BLaER1 treated with 17β-estradiol and CSF1 and Interleukin-3, amounts not matched to agents 10 nM and 100 nM (cell line): ENCODE results near the gene ADIPOR2.
A peak's percentile ranks its signal among the peaks of the same experiment; 100 is the strongest.

Experiments
- H3K27ac ChIP-seq, 11 experiments: shearing (Covaris generic); formaldehyde crosslinking; 2 replicates each; pipeline ENCODE4 v1.8.1; 2022
- H3K27me3 ChIP-seq, 11 experiments: shearing (Covaris generic); formaldehyde crosslinking; 2 replicates each; pipeline ENCODE4 v1.8.1; 2022
- H3K36me3 ChIP-seq, 11 experiments: shearing (Covaris generic); formaldehyde crosslinking; 2 replicates each; pipeline ENCODE4 v1.8.1; 2022
- H3K4me1 ChIP-seq, 10 experiments: shearing (Covaris generic); formaldehyde crosslinking; 2 replicates each; pipeline ENCODE4 v1.8.1; 2022
- H3K4me2 ChIP-seq, 11 experiments: shearing (Covaris generic); formaldehyde crosslinking; 2 replicates each; pipeline ENCODE4 v1.8.1; 2022
- H3K4me3 ChIP-seq, 10 experiments: shearing (Covaris generic); formaldehyde crosslinking; 2 replicates each; pipeline ENCODE4 v1.8.1; 2022
- H3K9ac ChIP-seq, 11 experiments: shearing (Covaris generic); formaldehyde crosslinking; 2 replicates each; pipeline ENCODE4 v1.8.1; 2022
- H3K9me3 ChIP-seq, 11 experiments: shearing (Covaris generic); formaldehyde crosslinking; replicated peaks in 1 of 11; 2 replicates each; pipeline ENCODE4 v1.8.1; 2022
- H4K20me1 ChIP-seq, 11 experiments: shearing (Covaris generic); formaldehyde crosslinking; 2 replicates each; pipeline ENCODE4 v1.8.1; 2022
- Cebpa-rat ChIP-seq, 11 experiments: shearing (Covaris generic); IDR thresholded peaks; 2 replicates each; pipeline ENCODE4 v1.8.1; 2022

ADIPOR2 gene

DNA sequence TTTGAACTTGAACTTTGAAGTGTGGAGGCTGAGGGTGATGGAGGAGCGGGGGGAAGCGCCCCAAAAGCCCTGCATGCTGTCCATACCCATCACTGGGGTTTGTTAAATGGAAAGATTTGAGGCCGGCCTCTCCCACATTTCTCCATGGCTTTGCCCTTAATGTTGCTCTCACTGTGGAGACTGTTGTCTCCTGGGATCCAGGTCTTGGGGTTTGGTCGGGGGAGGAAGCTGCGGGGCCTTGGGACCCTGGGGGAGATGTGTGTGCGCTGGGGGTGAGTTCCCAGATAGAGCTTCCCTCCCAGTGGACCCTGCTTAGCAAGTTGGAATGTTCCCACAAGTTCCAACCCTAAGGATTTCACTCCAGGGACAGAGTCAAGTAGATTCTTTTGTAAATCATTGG is 101.5 kb downstream of the ADIPOR2 start:
- peak overlapping the region in 5 of 11 experiments; percentile 9 to 50 (median 16); a peak in 5 of 22 replicates for H3K27ac ChIP-seq
- no peaks in the 10 kb centered on the region for H3K9me3 ChIP-seq
- H3K4me3 ChIP-seq, result no peak overlapping the region
- TF ChIP-seq Cebpa-rat (IDR thresholded peaks at IDR 0.05), result no peak
- H3K27me3 ChIP-seq, result no peaks in the 10 kb centered on the region
- peak overlapping the region in 6 of 11 experiments; percentile 2 to 45 (median 22); a peak in 8 of 22 replicates for H3K9ac ChIP-seq
- peaks cover 9 to 46% (median 28%) of the 10 kb centered on the region in 11 experiments; a peak in 21 of 22 replicates for H3K36me3 ChIP-seq
- H3K4me1 ChIP-seq, result peaks cover 38 to 80% (median 77%) of the 10 kb centered on the region in 10 experiments
- peak overlapping the region in 9 of 11 experiments; percentile 17 to 62 (median 42); a peak in 17 of 22 replicates for H3K4me2 ChIP-seq
- peaks cover 0 to 53% (median 35%) of the 10 kb centered on the region in 11 experiments; a peak in 15 of 22 replicates for H4K20me1 ChIP-seq

DNA sequence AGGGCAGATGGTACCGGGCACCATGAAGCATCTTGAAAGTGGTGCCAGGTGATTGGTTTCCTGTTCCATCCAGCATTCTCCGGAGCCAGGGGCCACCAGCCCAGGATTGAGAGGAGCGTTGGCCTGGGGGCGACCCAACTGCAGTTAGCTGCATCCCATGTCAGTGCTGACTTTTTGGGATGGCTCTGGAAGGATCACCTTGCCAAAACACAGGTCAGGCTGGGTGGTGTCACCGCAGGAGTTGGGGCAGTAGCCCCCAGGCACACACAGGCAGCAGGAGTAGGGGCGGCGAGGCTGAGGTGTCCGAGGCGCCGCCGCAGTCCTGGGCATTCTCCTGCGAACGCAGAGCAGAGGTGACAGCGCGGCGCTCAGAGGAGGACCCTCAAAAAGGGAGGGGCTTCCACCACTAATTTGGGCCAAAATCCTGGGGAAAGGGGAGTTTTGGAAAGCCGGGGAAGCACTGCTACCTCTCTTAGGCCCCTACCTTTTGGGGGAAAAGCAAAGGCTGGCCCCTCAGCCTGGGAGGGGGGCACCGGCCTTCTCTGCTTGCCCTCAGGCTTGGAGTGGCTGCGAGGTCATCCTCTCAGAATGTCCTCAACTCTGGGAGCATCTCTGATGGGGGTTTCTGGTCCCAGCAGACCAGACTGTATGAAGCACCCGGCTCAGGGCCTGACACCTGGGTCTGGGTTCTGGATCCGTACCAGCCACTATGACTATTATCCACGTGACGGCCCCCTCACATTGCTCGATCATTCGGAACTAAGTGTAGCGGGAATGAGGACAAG is 102.7 kb downstream of the ADIPOR2 start:
- Histone ChIP-seq H3K4me1 (peaks cover 50 to 91% (median 87%) of the 10 kb centered on the region in 10 experiments), H3K4me3 (no peak overlapping the region), H3K9me3 (no peaks in the 10 kb centered on the region), H3K27ac (peak overlapping the region in 4 of 11 experiments; percentile 8 to 31 (median 24); a peak in 4 of 22 replicates), H3K27me3 (no peaks in the 10 kb centered on the region), H4K20me1 (peaks cover 0 to 53% (median 26%) of the 10 kb centered on the region in 11 experiments; a peak in 14 of 22 replicates), H3K36me3 (peaks cover 0 to 41% (median 23%) of the 10 kb centered on the region in 11 experiments; a peak in 17 of 22 replicates), H3K4me2 (peak overlapping the region in 8 of 11 experiments; percentile 17 to 62 (median 48); a peak in 11 of 22 replicates), H3K9ac (peak overlapping the region in 8 of 11 experiments; percentile 2 to 42 (median 21); a peak in 8 of 22 replicates)
- no peak for TF ChIP-seq Cebpa-rat (IDR thresholded peaks at IDR 0.05)

GRCh38 chr12:1794440-1795090 is 103.7 kb downstream of the ADIPOR2 start:
- no peaks in the 10 kb centered on the region for H3K9me3 ChIP-seq
- TF ChIP-seq Cebpa-rat (IDR thresholded peaks at IDR 0.05), result no peak

GRCh38 chr12:1795221-1795784 is 104.4 kb downstream of the ADIPOR2 start:
- Histone ChIP-seq H3K4me3 (peak overlapping the region in 5 of 10 experiments; percentile 13 to 71 (median 39); a peak in 6 of 20 replicates), H3K27ac (peak overlapping the region in 9 of 11 experiments; percentile 8 to 100 (median 56); a peak in 14 of 22 replicates), H4K20me1 (peaks cover 0 to 47% (median 22%) of the 10 kb centered on the region in 11 experiments; a peak in 14 of 22 replicates), H3K4me2 (peak overlapping the region; percentile 86 to 99 (median 97)), H3K9ac (peak overlapping the region; percentile 40 to 94 (median 67); a peak in 20 of 22 replicates), H3K36me3 (peaks cover 0 to 55% (median 33%) of the 10 kb centered on the region in 11 experiments; a peak in 17 of 22 replicates), H3K27me3 (no peaks in the 10 kb centered on the region), H3K9me3 (no peaks in the 10 kb centered on the region), H3K4me1 (peaks cover 64 to 99% (median 96%) of the 10 kb centered on the region in 10 experiments)
- TF ChIP-seq Cebpa-rat (IDR thresholded peaks at IDR 0.05), result no peak

More at GRCh38 chr12:1794440-1795090, 103.7 kb downstream of the ADIPOR2 start:
- no peak overlapping the region for H3K4me3 ChIP-seq
- H3K27ac ChIP-seq, result peak overlapping the region in 4 of 11 experiments; percentile 31 to 63 (median 36); a peak in 3 of 22 replicates
- H3K36me3 ChIP-seq, result peaks cover 0 to 49% (median 28%) of the 10 kb centered on the region in 11 experiments; a peak in 17 of 22 replicates
- peak overlapping the region in 8 of 11 experiments; percentile 2 to 93 (median 16); a peak in 10 of 22 replicates for H3K9ac ChIP-seq
- peaks cover 59 to 99% (median 96%) of the 10 kb centered on the region in 10 experiments for H3K4me1 ChIP-seq
- H3K4me2 ChIP-seq, result peak overlapping the region in 10 of 11 experiments; percentile 86 to 99 (median 97); a peak in 15 of 22 replicates
- peaks cover 0 to 53% (median 26%) of the 10 kb centered on the region in 11 experiments; a peak in 14 of 22 replicates for H4K20me1 ChIP-seq
- no peaks in the 10 kb centered on the region for H3K27me3 ChIP-seq

- H3K36me3 ChIP-seq, result peaks cover 0 to 55% (median 33%) of the 10 kb centered on the region in 11 experiments; a peak in 17 of 22 replicates
- peak overlapping the region; percentile 85 to 94 (median 93) for H3K9ac ChIP-seq
Measured at GRCh38 chr12:1795785-1796514, 105.1 kb downstream of the ADIPOR2 start.

GRCh38 chr12:1796515-1797010 is 105.7 kb downstream of the ADIPOR2 start:
- H3K4me2 ChIP-seq, result peak overlapping the region; percentile 95 to 99 (median 97)
- peaks cover 0 to 55% (median 33%) of the 10 kb centered on the region in 11 experiments; a peak in 17 of 22 replicates for H3K36me3 ChIP-seq
- H3K9ac ChIP-seq, result peak overlapping the region; percentile 85 to 94 (median 93)
- H3K4me1 ChIP-seq, result peaks cover 65 to 99% (median 98%) of the 10 kb centered on the region in 10 experiments
- peak overlapping the region; percentile 57 to 76 (median 63) for H3K4me3 ChIP-seq
- peaks cover 0 to 36% (median 11%) of the 10 kb centered on the region in 11 experiments; a peak in 14 of 22 replicates for H4K20me1 ChIP-seq
- no peaks in the 10 kb centered on the region for H3K27me3 ChIP-seq
- H3K9me3 ChIP-seq, result no peaks in the 10 kb centered on the region
- H3K27ac ChIP-seq, result peak overlapping the region; percentile 88 to 100 (median 97)
- TF ChIP-seq Cebpa-rat (IDR thresholded peaks at IDR 0.05), result no peak

More at GRCh38 chr12:1795785-1796514, 105.1 kb downstream of the ADIPOR2 start:
- H3K4me2 ChIP-seq, result peak overlapping the region; percentile 95 to 99 (median 97)
- peaks cover 0 to 40% (median 16%) of the 10 kb centered on the region in 11 experiments; a peak in 14 of 22 replicates for H4K20me1 ChIP-seq
- peaks cover 63 to 99% (median 96%) of the 10 kb centered on the region in 10 experiments for H3K4me1 ChIP-seq
- H3K27me3 ChIP-seq, result no peaks in the 10 kb centered on the region
- H3K27ac ChIP-seq, result peak overlapping the region; percentile 88 to 100 (median 97)
- no peaks in the 10 kb centered on the region for H3K9me3 ChIP-seq
- H3K4me3 ChIP-seq, result peak overlapping the region; percentile 57 to 76 (median 63)
- TF ChIP-seq Cebpa-rat (IDR thresholded peaks at IDR 0.05), result no peak
